GM12865 (cell line): Measurements from ENCODE around the gene SCN11A.

Experiments
- DNase-seq: peaks from one replicate; pipeline ENCODE4 v3.0.0; 2010; ENCODE audit warnings: low read depth
- H3K4me3 ChIP-seq: 2 replicates; pipeline ENCODE4 v1.5.1; 2011; ENCODE audit warnings: mild to moderate bottlenecking, low read depth, low read length, control low read depth
- TF ChIP-seq, protein P1 (sequence below): IDR thresholded peaks from 2 replicates; pipeline ENCODE4 v1.5.1; 2011; ENCODE audit warnings: low read length, control low read depth, low read depth, inconsistent platforms; ENCODE audit not compliant: insufficient read depth; ENCODE audit errors: missing control alignments

Gene SCN11A

DNA sequence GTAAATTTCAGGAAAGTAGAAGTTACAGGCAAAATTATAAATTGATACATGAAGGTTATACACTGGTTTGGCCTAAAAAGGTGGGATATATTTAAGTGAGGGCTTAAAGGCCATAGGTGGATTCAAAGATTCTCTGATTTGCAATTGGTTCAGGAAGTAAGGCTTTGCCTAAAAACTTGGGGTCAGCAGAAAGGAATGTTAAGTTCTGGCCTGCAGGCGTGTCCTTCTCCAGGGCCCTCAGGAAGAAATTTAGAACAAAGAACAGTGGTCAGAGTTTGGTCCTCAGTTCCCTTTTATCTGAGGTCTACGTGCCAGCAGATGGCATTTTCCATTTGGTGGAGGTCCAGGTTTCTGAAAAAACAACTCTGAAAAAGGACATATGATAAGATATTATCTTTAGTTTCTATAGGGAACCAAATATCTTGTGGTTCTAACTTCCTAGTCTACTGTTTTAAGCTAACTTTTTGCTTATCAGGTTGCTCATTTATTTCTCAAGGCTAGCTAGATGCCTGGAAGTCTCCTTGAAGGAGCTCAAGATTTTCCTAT lies 40.5 kb downstream of the SCN11A start:
- TF ChIP-seq, protein P1, sequence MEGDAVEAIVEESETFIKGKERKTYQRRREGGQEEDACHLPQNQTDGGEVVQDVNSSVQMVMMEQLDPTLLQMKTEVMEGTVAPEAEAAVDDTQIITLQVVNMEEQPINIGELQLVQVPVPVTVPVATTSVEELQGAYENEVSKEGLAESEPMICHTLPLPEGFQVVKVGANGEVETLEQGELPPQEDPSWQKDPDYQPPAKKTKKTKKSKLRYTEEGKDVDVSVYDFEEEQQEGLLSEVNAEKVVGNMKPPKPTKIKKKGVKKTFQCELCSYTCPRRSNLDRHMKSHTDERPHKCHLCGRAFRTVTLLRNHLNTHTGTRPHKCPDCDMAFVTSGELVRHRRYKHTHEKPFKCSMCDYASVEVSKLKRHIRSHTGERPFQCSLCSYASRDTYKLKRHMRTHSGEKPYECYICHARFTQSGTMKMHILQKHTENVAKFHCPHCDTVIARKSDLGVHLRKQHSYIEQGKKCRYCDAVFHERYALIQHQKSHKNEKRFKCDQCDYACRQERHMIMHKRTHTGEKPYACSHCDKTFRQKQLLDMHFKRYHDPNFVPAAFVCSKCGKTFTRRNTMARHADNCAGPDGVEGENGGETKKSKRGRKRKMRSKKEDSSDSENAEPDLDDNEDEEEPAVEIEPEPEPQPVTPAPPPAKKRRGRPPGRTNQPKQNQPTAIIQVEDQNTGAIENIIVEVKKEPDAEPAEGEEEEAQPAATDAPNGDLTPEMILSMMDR: no peak
- DNase-seq: no peak
- no peak overlapping the region for H3K4me3 ChIP-seq

DNA sequence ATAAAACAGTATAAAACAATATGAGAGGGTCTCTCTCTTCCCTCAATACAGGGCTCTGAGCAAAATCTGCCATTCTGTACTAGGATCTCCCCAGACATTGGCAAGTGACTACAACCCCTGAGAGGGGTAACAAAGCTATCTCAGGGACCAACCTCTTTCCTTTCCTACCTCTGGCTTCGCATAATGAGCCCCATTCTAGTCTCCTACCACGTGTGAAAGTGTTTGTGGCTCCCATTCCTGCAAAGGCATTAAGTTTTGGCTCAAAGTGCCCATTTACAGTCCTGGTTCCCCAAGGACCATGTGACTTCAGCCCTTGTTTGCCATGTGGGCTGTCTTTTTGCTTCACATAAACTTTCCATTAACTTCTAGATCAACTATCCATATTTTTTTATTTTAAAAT lies 46.4 kb downstream of the SCN11A start:
- no peak overlapping the region for H3K4me3 ChIP-seq
- TF ChIP-seq, protein P1: no peak
- no peak for DNase-seq
